ENCODE results near the gene LMTK3. TPM values are rescaled to one million over a fixed set of nuclear protein-coding genes. Genes with fewer than 3 reads are reported as not detected.

Gene LMTK3
- polyA plus RNA-seq, 1 donor (not counting 4 experiments of a cell fraction or from before 2014, with no cell fraction given) = 0.51 TPM

GRCh38 chr19:48552406-48553322, 41.0 kb upstream of the LMTK3 start:
- peak overlapping the region in 1 of 3 experiments; percentile 26 for H3K4me3 ChIP-seq (ENCODE audit: control insufficient read depth in 2 of 3, extremely low read depth in 1 of 3, insufficient read depth in 2 of 3, low read depth in 1 of 3, low read length in 3 of 3)
- H3K4me2 ChIP-seq (ENCODE audit: control insufficient read depth, extremely low read depth, insufficient read depth, low read depth, low read length) = peak overlapping the region; percentile 37
- H4K20me1 ChIP-seq (ENCODE audit: control insufficient read depth, extremely low read depth, insufficient read depth, low read length) = no peaks in the 10 kb centered on the region
- no peaks in the 10 kb centered on the region for H3K79me2 ChIP-seq (ENCODE audit: control insufficient read depth, insufficient read depth, low read length)
- H3K36me3 ChIP-seq (ENCODE audit: control insufficient read depth in 2 of 2, extremely low read depth in 1 of 2, insufficient read depth in 2 of 2, low read length in 2 of 2) = no peaks in the 10 kb centered on the region
- H3K4me1 ChIP-seq (ENCODE audit: control insufficient read depth, extremely low read depth, insufficient read depth, low read length) = peaks cover 29% of the 10 kb centered on the region
- no peaks in the 10 kb centered on the region for H3K9me3 ChIP-seq (ENCODE audit: control insufficient read depth, low read depth, low read length)
- no peaks in the 10 kb centered on the region for H3K9me1 ChIP-seq (ENCODE audit: control insufficient read depth, extremely low read depth, insufficient read depth, low read length)
- H3K27ac ChIP-seq (ENCODE audit: control insufficient read depth, insufficient read depth, low read length) = no peak overlapping the region
- H2AFZ ChIP-seq (ENCODE audit: control insufficient read depth, low read length) = no peak overlapping the region
- H3K9ac ChIP-seq (ENCODE audit: control insufficient read depth, extremely low read depth, insufficient read depth, low read length) = no peak overlapping the region
- FAIRE-seq = no peak
- dilution Hi-C loops (cut with MboI; ENCODE audit: extremely low pct_ligation_motif_present, low sequenced_read_pairs) = no loop called here
- peaks cover 3% of the 10 kb centered on the region for H3K27me3 ChIP-seq (ENCODE audit: control insufficient read depth, extremely low read depth, insufficient read depth, low read length)
- no peak for DNase-seq (ENCODE audit: low read depth, low spot score)
- no peak for TF ChIP-seq EZH2 (IDR thresholded peaks at IDR 0.05; ENCODE audit: low read length)
- TF ChIP-seq CTCF (optimal IDR thresholded peaks at IDR 0.05 in 1 of 3, IDR thresholded peaks at IDR 0.05 in 1 of 3, conservative IDR thresholded peaks at IDR 0.05 in 1 of 3; ENCODE audit: extremely low read depth in 1 of 3, insufficient read depth in 2 of 3, low read length in 3 of 3) = no peak

GRCh38 chr19:48551437-48552302, 40.0 kb upstream of the LMTK3 start, which contains the start of gene SULT2B1:
TSS of gene SULT2B1 (plus strand) at chr19:48552172. CDS start at chr19:48552253, 81 bp downstream.
- Histone ChIP-seq H3K9me1 (ENCODE audit: control insufficient read depth, extremely low read depth, insufficient read depth, low read length) (no peaks in the 10 kb centered on the region), H3K4me1 (ENCODE audit: control insufficient read depth, extremely low read depth, insufficient read depth, low read length) (peaks cover 29% of the 10 kb centered on the region), H3K27ac (ENCODE audit: control insufficient read depth, insufficient read depth, low read length) (no peak within 1 kb of the TSS), H3K79me2 (ENCODE audit: control insufficient read depth, insufficient read depth, low read length) (no peaks in the 10 kb centered on the region), H3K36me3 (ENCODE audit: control insufficient read depth in 2 of 2, extremely low read depth in 1 of 2, insufficient read depth in 2 of 2, low read length in 2 of 2) (no peaks in the 10 kb centered on the region), H3K9ac (ENCODE audit: control insufficient read depth, extremely low read depth, insufficient read depth, low read length) (no peak within 1 kb of the TSS), H3K4me2 (ENCODE audit: control insufficient read depth, extremely low read depth, insufficient read depth, low read depth, low read length) (peak within 1 kb of the TSS; percentile 37), H3K9me3 (ENCODE audit: control insufficient read depth, low read depth, low read length) (no peaks in the 10 kb centered on the region), H3K27me3 (ENCODE audit: control insufficient read depth, extremely low read depth, insufficient read depth, low read length) (peaks cover 3% of the 10 kb centered on the region), H3K4me3 (ENCODE audit: control insufficient read depth in 2 of 3, extremely low read depth in 1 of 3, insufficient read depth in 2 of 3, low read depth in 1 of 3, low read length in 3 of 3) (peak within 1 kb of the TSS in 1 of 3 experiments; percentile 26), H4K20me1 (ENCODE audit: control insufficient read depth, extremely low read depth, insufficient read depth, low read length) (no peaks in the 10 kb centered on the region), H2AFZ (ENCODE audit: control insufficient read depth, low read length) (no peak within 1 kb of the TSS)
- TF ChIP-seq CTCF (optimal IDR thresholded peaks at IDR 0.05 in 1 of 3, IDR thresholded peaks at IDR 0.05 in 1 of 3, conservative IDR thresholded peaks at IDR 0.05 in 1 of 3; ENCODE audit: extremely low read depth in 1 of 3, insufficient read depth in 2 of 3, low read length in 3 of 3) (peak in 1 of 3 experiments; percentile 6), EZH2 (IDR thresholded peaks at IDR 0.05; ENCODE audit: low read length) (no peak)
- dilution Hi-C loops (cut with MboI; ENCODE audit: extremely low pct_ligation_motif_present, low sequenced_read_pairs) = no loop called here
- DNase-seq (ENCODE audit: low read depth, low spot score) (no peak), FAIRE-seq (no peak)

Data from keratinocyte (primary cell).